Vagina (tissue), 2 donors: ENCODE results near the gene CSRNP3. TPM values are rescaled to one million over a fixed set of nuclear protein-coding genes. Genes with fewer than 3 reads are reported as not detected.

Experiments
- DNase-seq, 2 donors: peaks; one replicate each; pipeline ENCODE4 v3.0.0-alpha.2; 2017; ENCODE audit errors: extremely low spot score in 2 of 2
- H3K27ac ChIP-seq: fragments of 200-600 bp; sonication (generic); one replicate; pipeline ENCODE4 v1.5.1; 2019
- H3K27me3 ChIP-seq: fragments of 200-600 bp; sonication (generic); one replicate; pipeline ENCODE4 v1.5.1; 2019
- H3K36me3 ChIP-seq, 2 donors: fragments of 200-600 bp; sonication (generic); one replicate each; pipeline ENCODE4 v1.5.1; 2017 to 2019
- H3K4me1 ChIP-seq: fragments of 200-600 bp; sonication (generic); one replicate; pipeline ENCODE4 v1.5.1; 2019
- H3K4me3 ChIP-seq, 2 donors: fragments of 200-600 bp; sonication (generic); 1 replicate in 1 of 2; 2 replicates in 1 of 2; pipeline ENCODE4 v1.5.1; 2016 to 2019
- H3K9me3 ChIP-seq: fragments of 200-600 bp; sonication (generic); one replicate; pipeline ENCODE4 v1.5.1; 2019
- CTCF ChIP-seq, 3 experiments: fragments of 450-650 bp in 2 of 3; fragments of 200-600 bp in 1 of 3; sonication (generic) in 1 of 3; IDR thresholded peaks; one replicate each; pipeline ENCODE4 v1.5.1; 2017 to 2019; ENCODE audit warnings: antibody characterized with exemption in 3 of 3, mild to moderate bottlenecking in 2 of 3, moderate library complexity in 2 of 3
- POLR2A ChIP-seq, 2 donors: fragments of 450-650 bp; IDR thresholded peaks; one replicate each; pipeline ENCODE4 v1.6.1; 2017; ENCODE audit warnings: antibody characterized with exemption in 2 of 2, mild to moderate bottlenecking in 2 of 2, moderate library complexity in 2 of 2
- POLR2AphosphoS5 ChIP-seq, 2 donors: sonication (generic); formaldehyde crosslinking; IDR thresholded peaks; one replicate each; pipeline ENCODE4 v1.9.0; 2017; ENCODE audit warnings: antibody characterized with exemption in 2 of 2, mild to moderate bottlenecking in 2 of 2, low read depth in 1 of 2; ENCODE audit not compliant: insufficient read depth in 1 of 2
- intact Hi-C: fragments of 100-400 bp; cut with DNase I; formaldehyde crosslinking; loops from one replicate; pipeline ENCODE4 v1.15.1; 2023
- total RNA-seq: library from RNA; depleted of rRNA; stranded (reverse); fragments of >200 nt; gene quantifications from one replicate; pipeline ENCODE4 v1.2.3, GENCODE V29; 2016

CSRNP3 gene
- total RNA-seq, 1 donor from 2014 or later, result 2.7 TPM

GRCh38 chr2:165634282-165634681 is 164.8 kb downstream of the CSRNP3 start:
- intact Hi-C loops, result no loop called here
- no peak overlapping the region for H3K27ac ChIP-seq

GRCh38 chr2:165634855-165635254 is 165.4 kb downstream of the CSRNP3 start:
- H3K4me1 ChIP-seq, result peaks cover 10% of the 10 kb centered on the region
- DNase-seq, result no peak
- intact Hi-C loops, result no loop called here
- H3K36me3 ChIP-seq, result no peaks in the 10 kb centered on the region
- no peak overlapping the region for H3K27ac ChIP-seq
- H3K9me3 ChIP-seq, result no peaks in the 10 kb centered on the region
- TF ChIP-seq POLR2A (IDR thresholded peaks at IDR 0.05) (no peak), POLR2AphosphoS5 (IDR thresholded peaks at IDR 0.05; ENCODE audit: insufficient read depth in 1 of 2, low read depth in 1 of 2) (no peak), CTCF (IDR thresholded peaks at IDR 0.05) (no peak)
- H3K27me3 ChIP-seq, result no peaks in the 10 kb centered on the region
- no peak overlapping the region for H3K4me3 ChIP-seq

More at GRCh38 chr2:165634282-165634681, 164.8 kb downstream of the CSRNP3 start:
- TF ChIP-seq POLR2A (IDR thresholded peaks at IDR 0.05) (no peak), POLR2AphosphoS5 (IDR thresholded peaks at IDR 0.05; ENCODE audit: insufficient read depth in 1 of 2, low read depth in 1 of 2) (no peak), CTCF (IDR thresholded peaks at IDR 0.05) (no peak)
- no peaks in the 10 kb centered on the region for H3K36me3 ChIP-seq
- H3K9me3 ChIP-seq, result no peaks in the 10 kb centered on the region
- DNase-seq, result no peak
- H3K4me3 ChIP-seq, result no peak overlapping the region
- H3K4me1 ChIP-seq, result peaks cover 10% of the 10 kb centered on the region
- no peaks in the 10 kb centered on the region for H3K27me3 ChIP-seq

- DNase-seq, result no peak
- Histone ChIP-seq H3K9me3 (no peaks in the 10 kb centered on the region), H3K27me3 (no peaks in the 10 kb centered on the region)
Observed at GRCh38 chr2:165635532-165635931, 166.0 kb downstream of the CSRNP3 start.

GRCh38 chr2:165636959-165637358 is 167.5 kb downstream of the CSRNP3 start:
- no peaks in the 10 kb centered on the region for H3K27me3 ChIP-seq
- no peaks in the 10 kb centered on the region for H3K9me3 ChIP-seq
- H3K27ac ChIP-seq, result no peak overlapping the region
- no peak for DNase-seq
- H3K36me3 ChIP-seq, result no peaks in the 10 kb centered on the region
- peaks cover 10% of the 10 kb centered on the region for H3K4me1 ChIP-seq
- H3K4me3 ChIP-seq, result no peak overlapping the region
- intact Hi-C loops, result no loop called here
- no peak for TF ChIP-seq CTCF (IDR thresholded peaks at IDR 0.05)

More at GRCh38 chr2:165635532-165635931, 166.0 kb downstream of the CSRNP3 start:
- Histone ChIP-seq H3K36me3 (no peaks in the 10 kb centered on the region), H3K4me3 (no peak overlapping the region), H3K27ac (no peak overlapping the region), H3K4me1 (peaks cover 10% of the 10 kb centered on the region)
- intact Hi-C loops, result no loop called here
- TF ChIP-seq CTCF (IDR thresholded peaks at IDR 0.05) (no peak), POLR2AphosphoS5 (IDR thresholded peaks at IDR 0.05; ENCODE audit: insufficient read depth in 1 of 2, low read depth in 1 of 2) (no peak), POLR2A (IDR thresholded peaks at IDR 0.05) (no peak)

GRCh38 chr2:165637396-165637795 is 167.9 kb downstream of the CSRNP3 start:
- Histone ChIP-seq H3K4me1 (peaks cover 10% of the 10 kb centered on the region), H3K9me3 (no peaks in the 10 kb centered on the region), H3K36me3 (no peaks in the 10 kb centered on the region), H3K27me3 (no peaks in the 10 kb centered on the region), H3K27ac (no peak overlapping the region), H3K4me3 (no peak overlapping the region)
- TF ChIP-seq POLR2AphosphoS5 (IDR thresholded peaks at IDR 0.05; ENCODE audit: insufficient read depth in 1 of 2, low read depth in 1 of 2) (no peak), POLR2A (IDR thresholded peaks at IDR 0.05) (no peak), CTCF (IDR thresholded peaks at IDR 0.05) (no peak)
- intact Hi-C loops, result no loop called here
- no peak for DNase-seq
